ENCODE data around the gene SUDS3. TPM values are rescaled to one million over a fixed set of nuclear protein-coding genes. Genes with fewer than 3 reads are reported as not detected.

The SUDS3 gene
- polyA plus RNA-seq, 1 donor = 29.3 TPM

- DNase-seq (ENCODE audit: low read depth) = peak; percentile 61
Observed at GRCh38 chr12:118356809-118357256, 19.5 kb upstream of the SUDS3 start.

GRCh38 chr12:118357257-118358007 lies 18.9 kb upstream of the SUDS3 start:
- no peak for DNase-seq (ENCODE audit: low read depth)

DNA sequence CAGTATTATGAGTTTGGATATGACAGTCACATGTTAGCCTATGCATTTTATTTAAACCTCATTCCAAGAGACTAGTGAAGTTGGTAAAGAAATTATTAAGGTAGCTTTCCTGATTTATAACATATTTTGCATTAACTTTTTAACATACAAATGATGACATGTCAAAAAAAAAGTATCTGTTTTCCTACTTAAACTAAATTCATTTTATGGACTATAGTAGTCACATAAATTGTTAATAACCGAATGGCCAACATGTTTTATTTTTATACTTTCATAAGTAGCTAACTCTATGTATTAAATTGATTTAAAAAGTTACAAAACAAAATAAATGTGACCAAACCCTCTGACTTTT lies 18.4 kb upstream of the SUDS3 start:
- DNase-seq (ENCODE audit: low read depth) = no peak

DNA sequence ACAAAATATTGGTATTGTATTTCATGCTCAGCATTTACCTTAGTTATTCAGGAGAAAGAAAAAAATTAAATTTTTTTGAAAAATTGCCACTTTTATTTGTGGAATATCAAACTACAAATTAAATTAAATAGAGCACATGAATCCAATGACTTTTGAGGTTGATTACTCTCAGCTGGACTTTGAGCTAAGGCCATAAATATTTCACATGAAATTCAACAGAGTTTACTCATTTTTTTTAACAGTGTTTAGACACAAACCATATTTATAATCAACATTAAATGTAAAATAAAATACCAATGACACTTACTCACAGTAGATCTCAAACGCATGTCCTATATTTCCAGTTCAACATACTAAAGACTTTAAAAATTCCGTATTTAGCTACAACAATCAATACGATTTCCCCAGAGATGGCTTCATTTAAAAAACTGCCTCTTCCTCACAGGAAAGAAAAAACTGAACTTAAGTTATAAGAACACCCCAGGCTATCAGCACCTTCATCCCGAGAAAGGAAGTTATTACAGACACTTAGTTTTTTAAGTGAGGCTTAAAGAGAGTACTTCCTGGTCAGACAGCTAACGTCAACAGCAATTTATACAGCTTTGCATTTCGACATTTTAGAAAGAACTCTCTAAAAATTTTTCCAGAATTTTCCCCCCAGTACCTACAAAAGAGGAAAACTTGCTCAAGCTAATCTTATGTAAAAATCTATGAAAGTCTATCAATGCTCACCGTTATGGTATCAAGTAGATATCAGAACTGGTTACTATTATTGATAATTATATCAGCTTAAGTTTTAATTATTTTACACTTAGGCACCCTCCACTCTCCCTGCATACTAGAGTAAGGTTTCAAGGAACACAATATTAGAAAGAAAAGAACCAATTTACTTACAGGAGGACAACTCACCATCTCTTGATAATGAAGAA lies 17.5 kb upstream of the SUDS3 start:
- no peak for DNase-seq (ENCODE audit: low read depth)

DNA sequence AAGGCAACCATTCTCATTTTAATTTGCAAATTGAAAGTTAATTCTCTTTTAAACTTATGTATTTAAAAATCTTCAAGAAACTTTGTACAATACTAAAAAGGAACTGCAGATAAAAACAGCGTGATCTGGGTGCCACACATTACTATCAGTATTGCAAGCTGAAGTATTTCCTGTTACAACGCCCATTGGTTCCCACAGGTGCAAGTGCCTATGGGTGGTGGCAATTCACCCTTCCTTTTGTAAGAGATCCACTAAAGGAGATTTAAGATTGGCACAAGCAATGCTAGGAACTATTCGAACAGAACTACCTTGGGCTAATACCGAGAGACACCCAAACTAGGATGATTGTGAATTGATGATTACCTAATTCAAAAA lies 16.8 kb upstream of the SUDS3 start:
- no peak for DNase-seq (ENCODE audit: low read depth)

- no peak for DNase-seq (ENCODE audit: low read depth)
Observed at GRCh38 chr12:118361092-118361404, 15.3 kb upstream of the SUDS3 start.

DNA sequence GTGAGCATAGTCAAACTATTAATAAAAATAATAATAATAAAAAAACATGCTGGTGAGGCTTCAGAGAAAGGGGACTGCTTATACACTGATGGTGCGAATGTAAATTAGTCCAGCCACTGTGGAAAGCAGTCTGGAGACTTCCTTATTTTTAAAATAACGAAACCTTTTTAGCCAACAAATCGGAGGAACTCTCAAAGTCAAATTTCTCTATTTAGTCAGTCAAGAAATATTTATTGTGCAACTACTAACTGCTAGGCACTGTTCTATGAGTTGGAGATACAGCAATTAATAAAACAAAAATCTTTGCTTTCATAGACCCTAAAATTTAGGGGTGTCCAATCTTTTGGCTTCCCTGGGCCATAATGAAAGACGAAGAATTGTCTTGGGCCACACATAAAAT lies 14.5 kb upstream of the SUDS3 start:
- DNase-seq (ENCODE audit: low read depth) = no peak

DNA sequence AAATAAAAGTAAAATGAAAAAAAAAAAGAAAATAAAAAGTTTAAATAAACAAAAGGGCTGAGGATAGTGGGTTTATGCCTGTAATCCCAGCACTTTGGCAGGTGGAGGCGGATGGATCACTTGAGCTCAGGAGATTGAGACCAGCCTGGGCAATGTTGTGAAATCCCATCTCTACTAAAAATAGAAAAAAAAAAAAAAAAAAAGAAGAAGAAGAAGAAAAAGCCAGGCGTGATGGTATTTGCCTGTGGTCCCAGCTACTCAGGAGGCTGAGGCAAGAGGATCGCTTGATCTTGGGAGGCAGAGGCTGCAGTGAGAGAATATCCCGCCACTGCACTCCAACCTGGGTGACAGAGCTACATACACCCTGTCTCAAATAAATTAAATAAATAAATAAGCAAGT lies 7.5 kb upstream of the SUDS3 start:
- no peak for DNase-seq (ENCODE audit: low read depth)

DNA sequence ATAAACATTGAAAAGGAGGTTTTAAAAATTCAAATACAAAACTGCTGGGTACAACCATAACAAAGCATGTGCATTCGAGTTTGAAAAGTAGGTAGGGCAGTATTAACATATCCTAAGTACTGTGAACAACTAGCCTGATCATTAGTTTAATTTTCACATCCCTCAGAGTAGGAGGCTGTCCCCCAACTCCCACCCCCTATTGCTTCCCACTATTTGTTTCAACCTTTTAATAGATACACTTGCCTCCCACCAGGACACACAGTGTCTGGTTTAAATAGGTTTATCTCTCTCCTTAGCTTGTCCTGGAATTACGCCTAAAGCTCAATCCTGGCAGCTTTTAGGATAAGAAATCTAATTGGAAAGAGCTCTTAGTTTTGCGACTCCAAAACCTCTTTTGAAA lies 5.8 kb upstream of the SUDS3 start:
- DNase-seq (ENCODE audit: low read depth) = no peak

GRCh38 chr12:118371321-118372282 lies 4.8 kb upstream of the SUDS3 start:
- no peak for DNase-seq (ENCODE audit: low read depth)

- peak; percentile 90 for DNase-seq (ENCODE audit: low read depth)
Observed at GRCh38 chr12:118372541-118373495, 3.5 kb upstream of the SUDS3 start, which contains the start of gene TAOK3. TAOK3 (minus strand) TSS chr12:118372907; CDS start chr12:118255567, 117,340 bp downstream.

DNA sequence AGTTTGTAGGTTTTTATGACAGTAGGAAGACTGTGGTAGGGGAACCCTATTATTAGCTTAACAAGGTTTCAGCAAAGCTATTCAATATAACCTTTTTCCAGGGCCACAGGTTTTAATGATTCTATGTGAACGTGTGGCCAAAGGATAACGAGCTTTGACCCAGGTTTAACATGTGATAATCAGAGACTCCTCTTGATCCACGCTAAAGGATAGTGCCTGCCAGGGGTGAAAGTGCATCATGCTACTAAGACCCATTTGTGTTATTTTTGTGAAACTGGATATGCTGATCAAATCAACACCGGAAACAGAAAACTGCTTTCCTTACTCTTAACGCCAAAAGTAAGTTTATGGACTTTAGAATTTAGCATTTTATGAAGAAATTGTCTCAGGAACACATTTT lies 2.7 kb upstream of the SUDS3 start:
- no peak for DNase-seq (ENCODE audit: low read depth)

DNA sequence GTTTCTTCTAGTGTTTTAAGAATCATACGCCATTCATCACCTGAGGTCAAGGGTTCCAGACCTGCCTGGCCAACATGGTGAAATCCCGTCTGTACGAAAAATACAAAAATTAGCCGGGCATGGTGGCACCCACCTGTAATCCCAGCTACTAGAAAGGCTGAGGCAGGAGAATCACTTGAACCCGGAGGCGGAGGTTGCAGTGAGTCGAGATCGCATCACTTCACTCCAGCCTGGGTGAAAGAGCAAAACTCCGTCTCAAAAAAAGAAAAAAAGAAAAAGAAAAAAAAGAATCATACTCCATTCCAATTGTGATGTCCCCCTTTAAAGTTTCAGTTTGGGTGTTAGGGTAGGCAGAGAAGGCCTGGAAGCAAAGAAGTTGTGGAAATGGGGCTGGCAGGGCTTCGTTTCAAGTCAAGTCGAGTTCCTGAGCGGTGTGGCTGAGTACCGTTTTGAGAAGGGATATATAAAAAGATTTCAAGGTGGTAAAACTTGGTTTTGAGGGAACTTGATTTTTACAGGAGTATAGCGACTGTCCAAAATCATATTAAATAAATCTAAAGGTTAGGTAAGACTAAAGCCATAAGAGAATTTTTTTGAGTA lies 2.1 kb upstream of the SUDS3 start:
- no peak for DNase-seq (ENCODE audit: low read depth)

DNA sequence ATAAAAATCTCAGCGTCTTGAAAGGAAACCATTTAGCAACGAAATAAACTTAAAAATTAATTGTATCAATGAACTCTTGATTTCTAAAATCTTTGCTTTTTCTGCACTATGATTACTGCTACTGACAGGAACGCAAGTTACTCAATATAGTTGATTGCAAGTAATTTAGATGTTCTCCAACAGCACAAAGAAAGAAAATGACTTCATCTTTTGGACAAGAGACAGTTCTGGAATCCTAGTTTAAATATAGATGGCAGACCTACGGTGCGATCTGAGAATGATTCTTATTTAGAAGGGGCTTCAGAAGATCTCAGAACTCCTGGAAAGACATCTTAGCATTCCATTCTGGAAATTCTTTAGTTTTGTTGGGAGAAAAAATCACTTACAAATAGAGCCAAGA lies 1.4 kb upstream of the SUDS3 start:
- DNase-seq (ENCODE audit: low read depth) = no peak

GRCh38 chr12:118375348-118375747 lies 1.0 kb upstream of the SUDS3 start:
- DNase-seq (ENCODE audit: low read depth) = no peak

- no peak for DNase-seq (ENCODE audit: low read depth)
Observed at GRCh38 chr12:118377021-118377883, 897 bp downstream of the SUDS3 start.

DNA sequence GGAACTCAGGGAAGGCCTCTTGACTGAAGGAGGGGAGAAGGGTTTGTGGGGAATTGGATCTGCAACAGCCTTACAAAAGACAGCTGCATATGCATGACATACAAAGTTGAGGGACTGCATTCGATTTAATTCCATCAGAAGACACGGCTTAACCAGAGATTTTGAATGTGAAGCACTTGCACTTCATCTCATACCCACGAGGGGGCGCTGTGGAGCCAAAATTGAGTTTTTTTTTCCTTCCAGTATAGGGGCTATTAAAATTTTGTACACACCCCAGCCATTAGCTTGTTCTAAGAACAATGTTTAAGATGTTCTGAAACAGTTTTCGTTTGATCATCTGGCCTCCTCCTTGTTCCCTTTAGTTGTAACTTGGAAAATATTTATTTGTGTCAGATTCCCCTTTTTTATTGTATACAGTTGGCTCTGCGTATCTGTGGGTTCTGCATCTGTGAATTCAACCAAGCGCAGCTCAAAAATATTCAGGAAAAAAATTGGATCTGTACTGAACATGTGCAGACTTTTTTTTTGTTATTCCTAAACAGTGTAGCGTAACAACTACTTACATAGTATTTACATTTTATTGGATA lies 1.6 kb downstream of the SUDS3 start:
- peak; percentile 47 for DNase-seq (ENCODE audit: low read depth)

DNA sequence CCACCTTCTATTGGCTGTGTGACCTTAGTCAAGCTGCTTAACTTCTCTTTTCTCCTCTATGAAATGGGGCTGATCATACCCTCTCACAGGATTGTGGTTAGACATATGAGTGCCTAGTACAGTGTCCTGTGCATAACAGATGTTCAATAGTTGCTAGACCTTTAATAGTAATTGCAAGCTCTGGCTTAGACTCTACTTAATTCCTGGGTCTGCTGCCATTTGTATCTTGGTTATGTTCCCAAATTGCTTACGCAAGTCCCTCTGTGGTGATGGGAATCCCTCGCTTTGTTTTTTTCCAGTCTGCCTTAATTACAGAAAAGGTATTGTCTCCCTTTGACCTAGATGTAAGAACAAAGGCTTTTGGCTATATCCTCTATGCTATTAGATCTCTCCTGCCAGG lies 15.1 kb downstream of the SUDS3 start:
- no peak for DNase-seq (ENCODE audit: low read depth)

- DNase-seq (ENCODE audit: low read depth) = no peak
Observed at GRCh38 chr12:118391836-118392235, 15.5 kb downstream of the SUDS3 start.
